H1 (cell line): ENCODE data around the gene AFF4. TPM values are rescaled to one million over a fixed set of nuclear protein-coding genes. Genes with fewer than 3 reads are reported as not detected.

Experiments
- CTCF ChIA-PET: fragments of 300-600 bp; sonication (Branson Sonifier 250); formaldehyde crosslinking; loops from one replicate; lab custom pipeline; 2021; ENCODE audit not compliant: partially characterized antibody; lab: Charles Lee
- POLR2A ChIA-PET: fragments of 300-600 bp; sonication (Branson Sonifier 250); formaldehyde crosslinking; loops from one replicate; lab custom pipeline; 2021; ENCODE audit warnings: inconsistent platforms; ENCODE audit not compliant: partially characterized antibody; lab: Charles Lee
- DNase-seq, 2 experiments: peaks; one replicate each; pipeline versions ENCODE4 v3.0.0 to v3.0.0-alpha.2; 2010 to 2022; ENCODE audit warnings: low spot score in 2 of 2, low read depth in 1 of 2, mixed read lengths in 1 of 2
- FAIRE-seq: peaks from 2 replicates; lab custom pipeline; 2011; peaks lifted over from hg19 to GRCh38; lab: Jason Lieb, UNC
- H2AFZ ChIP-seq: 2 replicates; pipeline ENCODE4 v1.8.1; 2012; ENCODE audit warnings: low read length, inconsistent platforms
- H2AK5ac ChIP-seq: 2 replicates; pipeline ENCODE4 v1.6.1; 2013; ENCODE audit warnings: low read depth, low read length
- H2BK120ac ChIP-seq: replicated peaks from 2 replicates; pipeline ENCODE3; 2013; ENCODE audit warnings: low read depth, low read length, inconsistent platforms
- H2BK12ac ChIP-seq: 2 replicates; pipeline ENCODE4 v1.6.1; 2013; ENCODE audit warnings: low read depth, low read length
- H2BK15ac ChIP-seq: 2 replicates; pipeline ENCODE4 v1.6.1; 2013; ENCODE audit warnings: low read length
- H2BK20ac ChIP-seq: 2 replicates; pipeline ENCODE4 v1.6.1; 2013; ENCODE audit warnings: low read length
- H2BK5ac ChIP-seq: 2 replicates; pipeline ENCODE4 v1.6.1; 2013; ENCODE audit warnings: low read depth, low read length
- H3K14ac ChIP-seq: 2 replicates; pipeline ENCODE4 v1.6.1; 2013; ENCODE audit warnings: inconsistent platforms; ENCODE audit not compliant: insufficient read length
- H3K18ac ChIP-seq: 2 replicates; pipeline ENCODE4 v1.6.1; 2013; ENCODE audit warnings: low read length; ENCODE audit errors: extremely low read depth
- H3K23ac ChIP-seq: 2 replicates; pipeline ENCODE4 v1.6.1; 2013; ENCODE audit warnings: inconsistent platforms; ENCODE audit not compliant: insufficient read length
- H3K23me2 ChIP-seq: 2 replicates; pipeline ENCODE4 v1.6.1; 2013; ENCODE audit warnings: low read depth, low read length
- H3K27ac ChIP-seq: 2 replicates; pipeline ENCODE4 v1.6.1; 2011; ENCODE audit warnings: low read depth, low read length, inconsistent platforms
- H3K27me3 ChIP-seq, 4 experiments: replicated peaks in 1 of 4; 1 replicate in 1 of 4; 2 replicates in 3 of 4; pipeline versions ENCODE4 v1.6.1 to v1.8.1; 2011 to 2013; ENCODE audit warnings: low read length in 3 of 4, mild to moderate bottlenecking in 3 of 4, inconsistent platforms in 2 of 4, mixed read lengths in 2 of 4, moderate library complexity in 1 of 4; ENCODE audit not compliant: control insufficient read depth in 3 of 4, insufficient read depth in 3 of 4; ENCODE audit errors: extremely low read depth in 1 of 4
- H3K36me3 ChIP-seq, 4 experiments: 2 replicates each; pipeline versions ENCODE4 v1.6.1 to v1.8.1; 2011 to 2013; ENCODE audit warnings: mild to moderate bottlenecking in 4 of 4, low read length in 3 of 4, moderate library complexity in 2 of 4, control low read depth in 1 of 4, inconsistent platforms in 1 of 4; ENCODE audit not compliant: insufficient read depth in 4 of 4, control insufficient read depth in 2 of 4
- H3K4ac ChIP-seq: replicated peaks from 2 replicates; pipeline ENCODE3; 2013; ENCODE audit warnings: low read length, low read depth, mixed read lengths, inconsistent platforms; ENCODE audit not compliant: insufficient read length
- H3K4me1 ChIP-seq, 4 experiments: replicated peaks in 1 of 4; 1 replicate in 1 of 4; 2 replicates in 3 of 4; pipeline versions ENCODE4 v1.6.1 to v1.8.1; 2011 to 2013; ENCODE audit warnings: low read length in 3 of 4, inconsistent platforms in 2 of 4, mixed read lengths in 1 of 4; ENCODE audit not compliant: insufficient read depth in 4 of 4, control insufficient read depth in 3 of 4
- H3K4me2 ChIP-seq, 2 experiments: 2 replicates each; pipeline versions ENCODE4 v1.6.1 to v1.8.1; 2011 to 2013; ENCODE audit warnings: low read depth in 2 of 2, low read length in 2 of 2, control low read depth in 1 of 2, inconsistent platforms in 1 of 2, mild to moderate bottlenecking in 1 of 2; ENCODE audit not compliant: insufficient read depth in 1 of 2
- H3K4me3 ChIP-seq, 4 experiments: fragments of 200-600, 300-600 bp in 1 of 4; sonication (generic), shearing (Covaris generic), sonication (Bioruptor Twin) in 1 of 4; 2 replicates each; pipeline versions ENCODE4 v1.5.1 to v1.8.1; 2011 to 2016; ENCODE audit warnings: low read length in 4 of 4, low read depth in 3 of 4, control low read depth in 2 of 4, inconsistent platforms in 2 of 4, mild to moderate bottlenecking in 2 of 4, mixed read lengths in 1 of 4, moderate library complexity in 1 of 4; ENCODE audit not compliant: insufficient read depth in 2 of 4; ENCODE audit errors: extremely low read depth in 1 of 4
- H3K56ac ChIP-seq: replicated peaks from 2 replicates; pipeline ENCODE3; 2013; ENCODE audit warnings: low read depth, mild to moderate bottlenecking, mixed read lengths, low read length, inconsistent platforms; ENCODE audit not compliant: insufficient read length
- H3K79me1 ChIP-seq: 2 replicates; pipeline ENCODE4 v1.6.1; 2013; ENCODE audit warnings: low read depth, low read length, control low read depth
- H3K79me2 ChIP-seq, 2 experiments: 2 replicates each; pipeline versions ENCODE4 v1.6.1 to v1.8.1; 2012 to 2013; ENCODE audit warnings: low read length in 2 of 2, mild to moderate bottlenecking in 2 of 2, inconsistent platforms in 1 of 2; ENCODE audit not compliant: insufficient read depth in 2 of 2, control insufficient read depth in 1 of 2
- H3K9ac ChIP-seq, 4 experiments: replicated peaks in 1 of 4; 1 replicate in 1 of 4; 2 replicates in 3 of 4; pipeline versions ENCODE4 v1.6.1 to v1.8.1; 2011 to 2013; ENCODE audit warnings: low read depth in 3 of 4, low read length in 3 of 4, control low read depth in 2 of 4, mild to moderate bottlenecking in 2 of 4, moderate library complexity in 2 of 4, inconsistent platforms in 1 of 4; ENCODE audit errors: extremely low read depth in 1 of 4
- H3K9me3 ChIP-seq, 2 experiments: 2 replicates each; pipeline versions ENCODE4 v1.6.1 to v1.8.1; 2012 to 2013; ENCODE audit warnings: mild to moderate bottlenecking in 2 of 2, moderate library complexity in 2 of 2, control low read depth in 1 of 2, inconsistent platforms in 1 of 2, low read depth in 1 of 2, low read length in 1 of 2, mixed read lengths in 1 of 2; ENCODE audit not compliant: insufficient read depth in 2 of 2
- H4K20me1 ChIP-seq, 2 experiments: replicated peaks in 1 of 2; 2 replicates each; pipeline versions ENCODE3 to v1.8.1; 2011 to 2013; ENCODE audit warnings: inconsistent platforms in 2 of 2, low read length in 2 of 2, mild to moderate bottlenecking in 1 of 2; ENCODE audit not compliant: insufficient read depth in 2 of 2, control insufficient read depth in 1 of 2
- H4K5ac ChIP-seq: 2 replicates; pipeline ENCODE4 v1.6.1; 2013; ENCODE audit warnings: low read length, low read depth, mixed read lengths, inconsistent platforms; ENCODE audit not compliant: insufficient read length
- H4K8ac ChIP-seq: 2 replicates; pipeline ENCODE4 v1.8.0; 2013; ENCODE audit warnings: mild to moderate bottlenecking, moderate library complexity, low read length, inconsistent platforms; ENCODE audit not compliant: insufficient read depth; ENCODE audit errors: extremely low read depth
- H4K91ac ChIP-seq: replicated peaks from 2 replicates; pipeline ENCODE3; 2013; ENCODE audit warnings: low read length, mixed read lengths, inconsistent platforms; ENCODE audit not compliant: insufficient read length
- ASH2L ChIP-seq: fragments of 200-600, 300-600 bp; sonication (generic); IDR thresholded peaks from one replicate; pipeline ENCODE4 v1.7.1; 2017; ENCODE audit warnings: low read length
- SP4 ChIP-seq: IDR thresholded peaks from 2 replicates; pipeline ENCODE4 v1.6.1; 2012; ENCODE audit warnings: low read length, inconsistent platforms
- TEAD4 ChIP-seq: IDR thresholded peaks from 2 replicates; pipeline ENCODE4 v1.6.1; 2012; ENCODE audit warnings: low read depth, low read length, inconsistent platforms, mixed read lengths
- whole genome bisulfite sequencing, 2 experiments: shearing (Covaris generic) in 1 of 2; methylation state at CpG; one replicate each; pipeline versions ENCODE4 v1.1.6 to v1.1.7; 2013 to 2015; ENCODE audit warnings: low lambda C conversion rate in 2 of 2, mixed read lengths in 2 of 2, inconsistent platforms in 1 of 2, low coverage in 1 of 2, missing lambda C conversion rate in 1 of 2; ENCODE audit not compliant: insufficient replicate concordance in 2 of 2, insufficient coverage in 1 of 2, insufficient read length in 1 of 2; ENCODE audit errors: extremely low coverage in 1 of 2, missing lambda C conversion rate in 1 of 2; 5-methylcytosine and 5-hydroxymethylcytosine counted together
- polyA plus RNA-seq, 7 experiments: library from polyadenylated mRNA; depleted of rRNA in 3 of 7; stranded (reverse) in 5 of 7; unstranded in 2 of 7; fragments of >200 nt in 5 of 7; fragments of 200-250 nt in 2 of 7; gene quantifications; 1 replicate in 5 of 7; 2 replicates in 1 of 7; 4 replicates in 1 of 7; pipeline versions ENCODE4 v1.2.1 to v1.2.3, GENCODE V29; 2011 to 2013; ENCODE audit warnings: missing spikeins in 2 of 7, mixed read lengths in 2 of 7
- total RNA-seq: library from RNA; stranded (reverse); fragmentation: NEBNext Ultra II Directional; extraction: Animal tissue kit (Norgen Biotek cat#: 25700); gene quantifications from 2 replicates; pipeline ENCODE4 v1.2.1, GENCODE V29; 2021

The AFF4 gene
- total and polyA plus RNA-seq, 2 of the 8 experiments (the other 6 are each of a cell fraction or from before 2014, with no cell fraction given): 12.0 to 61.4 TPM

GRCh38 chr5:132971483-132972435, 8.3 kb upstream of the AFF4 start:
- H3K56ac ChIP-seq: no peak overlapping the region
- no peak overlapping the region for H4K91ac ChIP-seq
- no peak overlapping the region for H2BK15ac ChIP-seq
- no peak overlapping the region for H2BK20ac ChIP-seq
- no peak overlapping the region for H3K14ac ChIP-seq
- H3K79me1 ChIP-seq: no peaks in the 10 kb centered on the region
- H3K9ac ChIP-seq: no peak overlapping the region
- H2BK5ac ChIP-seq: no peak overlapping the region
- H3K27me3 ChIP-seq: no peaks in the 10 kb centered on the region
- 83% methylated on average over 16 of the region's 16 CpGs; no CpG with 5 or more reads in 1 of the 2 experiments for WGBS, 2 experiments
- H3K79me2 ChIP-seq: no peaks in the 10 kb centered on the region
- no peaks in the 10 kb centered on the region for H4K20me1 ChIP-seq
- no peaks in the 10 kb centered on the region for H3K9me3 ChIP-seq
- H3K27ac ChIP-seq: no peak overlapping the region
- H4K8ac ChIP-seq: no peak overlapping the region
- H3K4me2 ChIP-seq: no peak overlapping the region
- H3K4me1 ChIP-seq: no peaks in the 10 kb centered on the region
- H2AK5ac ChIP-seq: no peak overlapping the region
- no peak overlapping the region for H3K4me3 ChIP-seq
- no peaks in the 10 kb centered on the region for H3K36me3 ChIP-seq
- DNase-seq: no peak
- H3K4ac ChIP-seq: no peak overlapping the region
- H2AFZ ChIP-seq: no peak overlapping the region
- H3K23ac ChIP-seq: no peak overlapping the region
- no peak overlapping the region for H3K18ac ChIP-seq
- ChIA-PET POLR2A (interaction anchor here (0.5 to 1.0 kb wide), 3 partner anchors 10 to 85 kb away, joined by 3 read pairs; no protein-coding TSS in a partner anchor), CTCF (interaction anchor here (0.6 kb wide), 1 partner anchor 44 kb away, joined by 4 read pairs; no protein-coding TSS in a partner anchor)
- FAIRE-seq: no peak
- no peak overlapping the region for H2BK120ac ChIP-seq
- H4K5ac ChIP-seq: no peak overlapping the region
- no peaks in the 10 kb centered on the region for H3K23me2 ChIP-seq
- no peak for TF ChIP-seq SP4
- peak; percentile 32 for TF ChIP-seq ASH2L
- TF ChIP-seq TEAD4: 0 out of 2 replicates have a peak, but pooled peaks have one; percentile 17
- H2BK12ac ChIP-seq: no peak overlapping the region
